ENCODE results near the gene FHIP1B.

FHIP1B gene

DNA sequence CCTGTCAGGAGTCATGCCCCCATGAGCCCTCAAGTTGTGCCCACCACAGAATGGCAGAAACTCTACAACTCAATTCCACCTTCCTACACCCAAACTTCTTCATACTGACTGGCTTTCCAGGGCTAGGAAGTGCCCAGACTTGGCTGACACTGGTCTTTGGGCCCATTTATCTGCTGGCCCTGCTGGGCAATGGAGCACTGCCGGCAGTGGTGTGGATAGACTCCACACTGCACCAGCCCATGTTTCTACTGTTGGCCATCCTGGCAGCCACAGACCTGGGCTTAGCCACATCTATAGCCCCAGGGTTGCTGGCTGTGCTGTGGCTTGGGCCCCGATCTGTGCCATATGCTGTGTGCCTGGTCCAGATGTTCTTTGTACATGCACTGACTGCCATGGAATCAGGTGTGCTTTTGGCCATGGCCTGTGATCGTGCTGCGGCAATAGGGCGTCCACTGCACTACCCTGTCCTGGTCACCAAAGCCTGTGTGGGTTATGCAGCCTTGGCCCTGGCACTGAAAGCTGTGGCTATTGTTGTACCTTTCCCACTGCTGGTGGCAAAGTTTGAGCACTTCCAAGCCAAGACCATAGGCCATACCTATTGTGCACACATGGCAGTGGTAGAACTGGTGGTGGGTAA, 35.1 kb downstream of the FHIP1B start, which contains the start of gene OR52W1:
Gene OR52W1, plus strand, starts transcription at position 51 of the 637 bp plus-strand sequence. Its CDS starts 0 bp downstream, at position 51.
- DNase-seq, result no peak

DNA sequence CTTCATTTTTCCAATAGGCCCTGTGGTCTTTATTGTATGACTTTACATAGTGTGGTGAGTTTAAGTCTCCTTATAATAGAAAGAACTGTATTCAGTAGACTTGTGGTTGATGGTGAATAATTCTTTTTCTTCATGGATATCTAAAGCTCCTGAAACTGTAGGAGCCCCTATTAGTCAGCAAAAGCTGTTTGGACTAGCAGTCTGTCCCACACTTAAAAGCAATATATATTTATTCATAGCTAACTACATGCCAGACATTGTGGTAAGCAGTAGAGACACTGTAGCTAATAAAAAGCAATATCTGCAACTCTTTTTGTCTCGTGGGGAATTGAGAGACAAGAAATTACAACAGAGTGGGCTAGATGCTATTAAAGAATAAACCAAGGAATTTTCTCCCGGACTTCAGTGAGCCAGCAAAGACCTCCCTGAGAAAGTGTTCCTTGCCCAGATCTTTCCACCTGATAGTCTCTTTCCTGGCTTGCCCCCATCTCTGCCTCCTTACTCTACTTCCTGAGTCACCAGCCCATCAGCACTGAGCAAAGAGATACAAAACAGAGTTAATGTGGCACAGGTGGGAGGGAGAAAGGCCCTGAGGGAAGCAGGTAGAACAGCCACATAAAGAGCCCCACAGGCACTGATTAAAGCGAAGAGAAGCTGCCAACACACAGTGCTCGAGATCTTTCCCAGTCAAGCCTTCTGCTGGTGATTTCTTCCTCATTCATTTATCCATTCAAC, 36.8 kb downstream of the FHIP1B start:
- DNase-seq, result no peak

- peak; percentile 57 for DNase-seq
These were observed 38.0 kb downstream of the FHIP1B start for GRCh38 chr11:6196396-6196795.

- no peak for DNase-seq
These were observed 40.3 kb downstream of the FHIP1B start for GRCh38 chr11:6194065-6194581.

DNA sequence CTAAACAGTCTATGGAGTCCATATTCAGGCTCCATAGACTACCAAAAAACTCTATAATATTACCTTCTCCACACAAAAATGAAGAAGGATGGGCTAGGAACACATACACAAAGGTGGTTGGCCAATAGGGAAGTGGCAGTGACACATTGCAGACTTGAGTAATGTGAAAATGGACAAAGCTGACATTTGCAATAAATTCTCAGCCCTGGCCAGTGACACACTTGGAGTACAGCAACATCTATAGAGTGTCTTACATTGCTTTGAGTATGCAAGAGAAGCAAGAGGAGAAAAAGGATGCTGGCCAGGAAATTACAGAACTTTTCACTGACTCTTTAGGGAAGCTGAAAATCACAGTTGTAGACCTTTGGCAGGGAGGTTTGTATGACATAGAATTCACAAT, 42.7 kb downstream of the FHIP1B start:
- DNase-seq, result no peak

- DNase-seq, result no peak
These were observed 59.0 kb downstream of the FHIP1B start for GRCh38 chr11:6175440-6175839.

GRCh38 chr11:6170226-6170625, 64.2 kb downstream of the FHIP1B start, which contains the start of gene OR52B2:
OR52B2 (minus strand) TSS chr11:6170326; CDS start chr11:6170326, 0 bp downstream.
- DNase-seq, result no peak
